DND-41 (cell line): Measurements from ENCODE around the gene XBP1.

ENCODE experiments used
- CTCF ChIP-seq: IDR thresholded peaks from 2 replicates; pipeline ENCODE4 v1.5.1; 2012; ENCODE audit warnings: borderline replicate concordance, low read length, moderate library complexity, mild to moderate bottlenecking; ENCODE audit not compliant: poor library complexity, severe bottlenecking; ENCODE audit errors: extremely low read depth
- EZH2 ChIP-seq: IDR thresholded peaks from 3 replicates; pipeline ENCODE4 v1.6.1; 2012; ENCODE audit warnings: borderline replicate concordance, low read depth, mild to moderate bottlenecking, moderate library complexity, low read length, inconsistent platforms; ENCODE audit not compliant: severe bottlenecking

- TF ChIP-seq EZH2 = no peak
- TF ChIP-seq CTCF = no peak
Measured at GRCh38 chr22:28793976-28794584, 6.3 kb downstream of the XBP1 start.
